Measurements from ENCODE around the gene SKP1. TPM values are rescaled to one million over a fixed set of nuclear protein-coding genes. Genes with fewer than 3 reads are reported as not detected.

The SKP1 gene
- polyA plus RNA-seq, 1 of the 3 experiments (the other 2 are of a cell fraction): 407 TPM

- TF ChIP-seq REST (IDR thresholded peaks at IDR 0.05; ENCODE audit: low read depth, low read length) (no peak), RAD21 (IDR thresholded peaks at IDR 0.05; ENCODE audit: low read length) (peak; percentile 75), RXRA (IDR thresholded peaks at IDR 0.05; ENCODE audit: borderline replicate concordance, low read depth) (no peak), CTCF (IDR thresholded peaks at IDR 0.05) (peak; percentile 79), TCF12 (IDR thresholded peaks at IDR 0.05) (no peak), IRF3 (IDR thresholded peaks at IDR 0.05; ENCODE audit: low read depth, low read length) (no peak), YY1 (IDR thresholded peaks at IDR 0.05; ENCODE audit: low read depth) (no peak), USF2 (IDR thresholded peaks at IDR 0.05; ENCODE audit: borderline replicate concordance, low read depth, low read length) (no peak), RCOR1 (IDR thresholded peaks at IDR 0.05; ENCODE audit: low read length) (no peak), FOXM1 (IDR thresholded peaks at IDR 0.05; ENCODE audit: low read depth) (no peak), NFIC (IDR thresholded peaks at IDR 0.05; ENCODE audit: borderline replicate concordance) (no peak), ZBTB33 (IDR thresholded peaks at IDR 0.05; ENCODE audit: borderline replicate concordance, low read depth) (no peak), CHD2 (IDR thresholded peaks at IDR 0.05; ENCODE audit: low read length, partially characterized antibody) (no peak), GABPA (IDR thresholded peaks at IDR 0.05; ENCODE audit: low read depth) (no peak), USF1 (IDR thresholded peaks at IDR 0.05; ENCODE audit: borderline replicate concordance, low read depth) (no peak)
These were observed 36.1 kb downstream of the SKP1 start (continued) for GRCh38 chr5:134140530-134141201.
